Measurements from ENCODE around the gene NRSN1. TPM values are rescaled to one million over a fixed set of nuclear protein-coding genes. Genes with fewer than 3 reads are reported as not detected.

The NRSN1 gene
- total and polyA plus RNA-seq, 9 donors: 0.13 TPM; not detected in 8

DNA sequence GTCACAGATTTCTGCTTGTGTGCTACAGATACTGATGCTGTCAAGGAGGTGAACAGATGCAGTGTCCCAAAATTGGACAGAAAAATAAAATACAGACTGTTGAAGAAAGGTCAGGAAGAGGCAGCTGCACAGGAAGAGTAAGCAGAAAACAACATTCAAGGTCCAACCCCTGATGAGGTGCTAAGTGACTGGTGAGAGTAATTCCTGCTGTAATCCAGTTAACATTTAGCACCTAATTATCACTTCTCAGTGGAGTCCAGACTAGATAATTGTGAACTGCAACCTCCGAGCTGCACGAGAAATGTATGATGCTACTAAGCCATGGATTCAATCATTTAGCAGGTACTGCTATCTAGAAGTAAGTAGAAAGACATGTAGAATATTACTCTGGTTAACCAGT, 36.3 kb upstream of the NRSN1 start:
- no peaks in the 10 kb centered on the region for H3K27me3 ChIP-seq
- no peaks in the 10 kb centered on the region for H3K9me3 ChIP-seq
- H3K4me1 ChIP-seq (ENCODE audit: insufficient read depth): no peaks in the 10 kb centered on the region
- WGBS, 3 donors: 23 to 54% (median 26%) methylated on average over 2 of the region's 2 CpGs
- DNase-seq: no peak
- no peaks in the 10 kb centered on the region for H3K36me3 ChIP-seq
- intact Hi-C loops (cut with DNase I): no loop called here
- no peak overlapping the region for H3K27ac ChIP-seq
- no peak overlapping the region for H3K4me3 ChIP-seq
- TF ChIP-seq CTCF (IDR thresholded peaks at IDR 0.05) (no peak), POLR2A (IDR thresholded peaks at IDR 0.05) (no peak), EP300 (IDR thresholded peaks at IDR 0.05) (no peak)

GRCh38 chr6:24092407-24092806, 33.6 kb upstream of the NRSN1 start:
- TF ChIP-seq POLR2A (IDR thresholded peaks at IDR 0.05) (no peak), EP300 (IDR thresholded peaks at IDR 0.05) (no peak), CTCF (IDR thresholded peaks at IDR 0.05) (no peak)
- 73 to 87% (median 84%) methylated on average over 3 of the region's 3 CpGs for WGBS, 3 donors
- intact Hi-C loops (cut with DNase I): no loop called here

DNA sequence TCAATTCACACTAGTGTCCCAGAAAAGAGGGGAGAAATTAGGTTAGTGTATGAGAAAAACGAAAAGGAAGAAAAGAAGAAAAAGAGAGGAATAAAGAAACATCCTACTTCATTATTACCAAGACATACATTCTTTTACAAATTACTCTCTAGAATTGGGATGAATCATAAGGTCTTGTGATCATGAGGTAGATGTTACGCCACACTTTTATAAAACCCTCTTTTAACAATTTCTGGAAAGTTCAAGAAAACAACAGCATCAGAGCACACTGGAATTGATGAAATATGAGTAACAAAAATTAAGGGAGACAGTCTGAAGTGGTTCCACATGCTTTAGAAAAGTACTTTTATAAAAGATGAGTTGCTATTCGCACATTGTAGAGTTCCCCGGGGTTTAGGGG, 32.6 kb upstream of the NRSN1 start:
- no peak for DNase-seq
- WGBS, 3 donors: 75 to 81% (median 79%) methylated on average over 4 of the region's 4 CpGs
- no peaks in the 10 kb centered on the region for H3K27me3 ChIP-seq
- no peak overlapping the region for H3K4me3 ChIP-seq
- intact Hi-C loops (cut with DNase I): no loop called here
- TF ChIP-seq EP300 (IDR thresholded peaks at IDR 0.05) (no peak), CTCF (IDR thresholded peaks at IDR 0.05) (no peak), POLR2A (IDR thresholded peaks at IDR 0.05) (no peak)
- H3K27ac ChIP-seq: no peak overlapping the region
- no peaks in the 10 kb centered on the region for H3K36me3 ChIP-seq
- H3K9me3 ChIP-seq: no peaks in the 10 kb centered on the region
- H3K4me1 ChIP-seq (ENCODE audit: insufficient read depth): no peaks in the 10 kb centered on the region

More at GRCh38 chr6:24092407-24092806, 33.6 kb upstream of the NRSN1 start:
- no peaks in the 10 kb centered on the region for H3K4me1 ChIP-seq (ENCODE audit: insufficient read depth)
- no peaks in the 10 kb centered on the region for H3K9me3 ChIP-seq
- no peaks in the 10 kb centered on the region for H3K27me3 ChIP-seq
- no peaks in the 10 kb centered on the region for H3K36me3 ChIP-seq
- no peak overlapping the region for H3K27ac ChIP-seq
- no peak overlapping the region for H3K4me3 ChIP-seq
- DNase-seq: no peak

- Histone ChIP-seq H3K27ac (no peak overlapping the region), H3K4me1 (ENCODE audit: insufficient read depth) (no peaks in the 10 kb centered on the region), H3K4me3 (no peak overlapping the region), H3K36me3 (no peaks in the 10 kb centered on the region), H3K27me3 (no peaks in the 10 kb centered on the region), H3K9me3 (no peaks in the 10 kb centered on the region)
- 34 to 72% (median 44%) methylated on average over 2 of the region's 2 CpGs for WGBS, 3 donors
- TF ChIP-seq EP300 (IDR thresholded peaks at IDR 0.05): no peak
- TF ChIP-seq POLR2A (IDR thresholded peaks at IDR 0.05): no peak
- intact Hi-C loops (cut with DNase I): no loop called here
- no peak for DNase-seq
Measured at GRCh38 chr6:24099181-24099580, 26.8 kb upstream of the NRSN1 start.

DNA sequence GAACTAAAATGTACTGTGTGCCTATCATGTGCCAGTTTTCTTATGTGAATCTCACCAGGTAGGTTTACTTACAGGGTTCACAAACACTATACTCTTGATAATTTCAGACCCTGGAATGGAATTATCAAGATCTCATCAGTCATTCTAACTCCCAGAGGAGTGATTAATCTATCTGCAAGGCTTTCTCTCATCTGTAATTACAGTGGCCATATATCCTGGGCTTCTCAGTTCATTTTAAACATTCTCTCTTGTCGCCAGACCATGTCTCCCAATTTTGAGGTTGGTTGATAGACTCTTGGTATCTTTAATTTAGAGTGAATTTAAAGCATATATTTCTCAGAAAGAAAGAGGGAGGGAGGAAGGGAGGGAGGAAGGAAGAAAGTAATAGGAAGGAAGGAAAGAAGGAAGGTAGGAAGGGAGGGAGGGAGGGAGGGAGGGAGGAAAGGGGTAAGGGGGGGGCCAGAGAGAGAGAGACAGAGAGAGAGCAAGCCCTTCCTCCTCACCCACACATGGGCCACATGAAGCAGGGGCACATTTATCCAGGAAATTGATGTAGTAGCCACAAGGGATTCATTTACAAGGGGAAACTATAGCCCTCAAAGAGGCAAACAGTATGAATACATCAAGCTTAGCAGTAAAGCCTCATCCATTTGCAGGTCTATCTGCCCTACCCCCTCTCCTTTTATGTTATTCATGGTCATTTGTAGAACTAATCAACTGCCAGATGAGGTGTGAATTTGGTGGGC, 25.8 kb upstream of the NRSN1 start:
- Histone ChIP-seq H3K27ac (no peak overlapping the region), H3K4me3 (no peak overlapping the region), H3K4me1 (ENCODE audit: insufficient read depth) (no peaks in the 10 kb centered on the region), H3K36me3 (no peaks in the 10 kb centered on the region), H3K9me3 (no peaks in the 10 kb centered on the region), H3K27me3 (no peaks in the 10 kb centered on the region)
- intact Hi-C loops (cut with DNase I): no loop called here
- WGBS, 3 donors: 55 to 70% (median 58%) methylated on average over 1 of the region's 1 CpG
- TF ChIP-seq CTCF (IDR thresholded peaks at IDR 0.05): no peak
- TF ChIP-seq POLR2A (IDR thresholded peaks at IDR 0.05): no peak
- TF ChIP-seq EP300 (IDR thresholded peaks at IDR 0.05): no peak
- DNase-seq: no peak
